ENCODE measurements around the gene GPR137B.
"Not testable (repeated sequence)": the region's sequence is repeated elsewhere in the genome, so short reads cannot be mapped to it uniquely, and the experiment has no call there.

GPR137B gene

GRCh38 chr1:236163463-236164153 lies 21.3 kb downstream of the GPR137B start:
- DNase-seq = no peak

DNA sequence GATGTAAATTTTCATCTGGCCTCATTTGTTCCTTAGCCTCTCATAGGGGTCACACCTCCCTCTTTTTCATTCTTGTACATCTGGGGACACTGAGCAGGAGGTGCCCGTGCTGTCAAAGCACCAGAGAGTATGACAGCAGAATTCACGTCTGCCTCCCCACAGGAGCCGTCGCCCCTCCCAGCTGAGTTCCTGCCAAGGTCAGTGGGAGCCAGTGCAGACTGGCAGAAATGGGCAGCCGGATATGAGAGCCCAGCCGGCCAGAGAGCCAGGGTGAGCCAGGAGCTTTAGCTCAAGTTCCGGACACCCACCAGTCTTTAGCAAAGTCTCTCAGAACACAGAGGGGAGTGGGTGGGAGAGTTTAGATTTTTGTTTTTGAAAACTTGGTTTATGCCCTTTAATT lies 21.9 kb downstream of the GPR137B start:
- no peak for DNase-seq

DNA sequence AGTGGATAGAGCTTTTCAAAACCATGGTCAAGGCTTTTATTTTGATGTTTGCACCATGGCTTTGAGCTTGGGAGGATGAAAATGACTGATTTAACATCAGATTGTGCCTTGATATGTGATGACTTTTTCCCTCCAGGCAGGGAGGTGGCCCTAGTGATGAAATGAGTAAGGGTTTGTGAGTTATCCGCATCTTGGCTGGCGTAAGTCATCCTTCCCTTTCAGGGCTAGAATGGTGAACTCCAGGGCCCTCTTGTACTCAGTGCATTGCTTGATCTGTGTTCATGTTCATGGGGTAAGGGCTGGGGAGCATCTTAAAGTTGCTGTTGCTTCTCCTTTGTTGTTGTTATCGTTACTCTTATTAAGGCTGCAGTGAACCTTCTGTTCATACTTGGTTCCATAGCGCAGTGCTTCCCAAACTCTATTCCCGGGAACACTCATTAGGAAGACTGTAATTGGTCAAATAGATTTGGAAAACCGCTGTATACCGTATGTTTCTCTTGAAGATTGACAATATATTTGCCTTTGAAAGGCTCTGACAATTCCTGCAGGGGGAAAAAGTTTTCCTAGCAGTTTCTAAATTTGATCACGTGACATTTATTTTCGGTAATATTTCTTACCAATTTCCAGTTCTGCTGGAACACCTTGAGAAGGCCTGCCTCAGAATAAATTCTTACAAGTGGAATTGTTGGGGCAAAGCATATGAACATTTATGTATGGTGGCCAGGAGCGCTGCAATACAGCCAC lies 23.1 kb downstream of the GPR137B start:
- DNase-seq = peak; percentile 27

DNA sequence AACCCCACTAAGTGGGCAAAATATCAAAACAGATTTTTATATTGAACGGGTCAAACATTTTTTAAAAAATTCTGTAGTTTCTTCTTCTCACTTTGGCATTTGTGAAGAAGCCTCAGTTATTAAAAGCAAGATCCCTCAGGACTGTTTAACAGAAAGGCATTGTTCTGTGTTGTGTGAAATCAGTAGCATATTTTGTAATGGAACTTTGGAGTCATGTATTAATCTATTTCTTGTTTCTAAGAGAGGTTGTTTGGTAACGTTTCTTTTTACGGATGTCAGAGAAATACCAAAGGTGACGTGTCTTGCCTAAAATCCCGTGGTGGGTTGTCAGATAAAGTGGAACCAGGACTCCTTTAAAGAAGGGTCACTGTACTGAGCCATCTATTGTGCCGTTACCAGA lies 23.7 kb downstream of the GPR137B start:
- DNase-seq = no peak

DNA sequence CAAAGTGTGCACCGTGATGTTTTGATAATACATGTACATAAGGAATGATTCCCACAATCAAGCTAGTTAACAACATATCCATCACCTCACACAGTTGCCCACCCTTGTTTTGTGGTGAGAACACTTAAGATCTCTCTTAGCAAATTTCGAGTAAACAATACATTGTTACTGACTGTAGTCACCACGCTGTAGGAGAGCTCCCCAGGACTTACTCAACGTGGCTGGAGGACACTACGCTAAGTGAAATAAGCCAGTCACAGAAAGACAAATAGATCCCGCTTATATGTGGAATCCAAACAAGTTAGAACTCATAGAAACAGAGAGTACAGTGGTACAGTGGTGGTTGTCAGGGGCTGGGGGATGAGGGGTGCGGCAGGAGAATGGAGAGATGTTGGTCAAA lies 24.8 kb downstream of the GPR137B start:
- no peak for DNase-seq

- no peak for DNase-seq
Measured at GRCh38 chr1:236167578-236167977, 25.2 kb downstream of the GPR137B start.

DNA sequence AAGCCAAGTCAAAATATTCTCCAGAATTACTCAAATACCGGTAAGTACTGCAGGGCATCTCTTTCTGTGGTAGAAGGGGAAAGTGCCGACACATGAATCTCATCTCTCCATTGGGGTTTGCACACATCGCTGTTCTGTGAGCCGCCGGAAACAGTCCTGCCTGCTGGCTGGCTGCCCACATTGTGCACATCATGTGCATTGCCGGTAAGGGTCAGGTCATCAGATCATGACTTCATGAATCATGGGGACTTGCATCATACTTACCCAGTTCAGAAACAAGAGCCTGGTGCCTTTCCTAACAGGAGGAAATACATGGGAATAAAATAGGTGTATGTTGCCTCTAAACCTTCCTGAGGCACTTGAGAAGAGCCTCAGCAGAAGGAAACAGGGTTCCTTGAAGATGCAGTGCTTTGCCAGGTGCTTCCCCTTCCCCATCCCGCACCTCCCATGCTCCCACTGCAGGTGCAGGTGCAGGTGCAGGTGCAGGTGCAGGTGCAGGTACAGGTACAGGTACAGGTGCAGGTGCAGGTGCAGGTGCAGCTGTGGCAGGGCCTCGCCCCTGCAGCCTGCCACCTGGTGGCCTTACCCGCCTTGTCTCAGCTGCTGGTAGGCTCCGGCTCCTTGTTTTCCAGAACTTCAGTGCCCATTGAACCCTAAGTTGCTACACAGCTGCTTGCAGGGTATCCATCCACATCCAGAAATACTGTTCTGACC lies 26.5 kb downstream of the GPR137B start:
- DNase-seq = peak; percentile 41

GRCh38 chr1:236172041-236172579 lies 29.8 kb downstream of the GPR137B start:
- no peak for DNase-seq

DNA sequence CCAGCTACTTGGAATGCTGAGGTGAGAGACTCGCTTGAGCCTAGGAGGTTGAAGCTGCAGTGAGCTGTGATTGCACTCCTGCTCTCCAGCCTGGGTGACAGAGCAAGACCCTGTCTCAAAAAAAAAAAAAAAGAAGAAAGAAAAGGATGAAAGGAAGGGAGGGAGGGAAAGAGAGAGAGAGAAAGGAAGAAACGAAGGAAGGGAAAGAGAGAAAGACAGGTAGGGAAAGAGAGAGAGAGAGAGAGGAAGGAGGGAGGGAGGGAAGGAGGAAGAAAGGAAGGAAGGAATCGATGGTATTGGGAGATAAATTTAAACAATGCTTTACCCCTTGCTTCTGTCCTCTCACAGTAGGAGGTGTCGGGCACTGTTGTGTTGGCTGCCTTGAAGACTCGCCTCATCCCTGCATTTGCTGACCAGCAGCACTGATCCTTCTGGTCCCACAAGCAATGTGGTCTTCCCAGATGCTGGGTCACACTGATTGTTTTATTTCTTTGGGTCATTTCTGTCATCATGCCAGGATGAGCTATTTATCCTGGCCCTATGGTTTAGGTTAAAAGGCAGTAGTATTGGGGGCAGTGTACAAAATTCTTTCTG lies 30.9 kb downstream of the GPR137B start:
- DNase-seq = no peak

GRCh38 chr1:236175642-236176336 lies 33.5 kb downstream of the GPR137B start:
- DNase-seq = no peak

- no peak for DNase-seq
Measured at GRCh38 chr1:236176337-236177336, 34.3 kb downstream of the GPR137B start.

GRCh38 chr1:236179634-236180033 lies 37.3 kb downstream of the GPR137B start:
- no peak for DNase-seq

- DNase-seq = no peak
Measured at GRCh38 chr1:236181059-236181458, 38.7 kb downstream of the GPR137B start.

- no peak for DNase-seq
Measured at GRCh38 chr1:236185687-236186086, 43.3 kb downstream of the GPR137B start.

- not testable (repeated sequence) for DNase-seq
Measured at GRCh38 chr1:236186471-236186870, 44.1 kb downstream of the GPR137B start.

DNA sequence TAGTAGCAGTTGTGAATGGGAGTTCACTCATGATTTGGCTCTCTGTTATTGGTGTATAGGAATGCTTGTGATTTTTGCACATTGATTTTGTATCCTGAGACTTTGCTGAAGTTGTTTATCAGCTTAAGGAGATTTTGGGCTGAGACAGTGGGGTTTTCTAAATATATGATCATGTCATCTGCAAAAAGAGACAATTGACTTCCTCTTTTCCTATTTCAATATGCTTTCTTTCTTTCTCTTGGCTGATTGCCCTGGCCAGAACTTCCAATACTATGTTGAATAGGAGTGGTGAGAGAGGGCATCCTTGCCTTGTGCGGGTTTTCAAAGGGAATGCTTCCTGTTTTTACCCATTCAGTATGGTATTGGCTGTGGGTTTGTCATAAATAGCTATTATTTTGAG lies 45.7 kb downstream of the GPR137B start:
- DNase-seq = not testable (repeated sequence)

DNA sequence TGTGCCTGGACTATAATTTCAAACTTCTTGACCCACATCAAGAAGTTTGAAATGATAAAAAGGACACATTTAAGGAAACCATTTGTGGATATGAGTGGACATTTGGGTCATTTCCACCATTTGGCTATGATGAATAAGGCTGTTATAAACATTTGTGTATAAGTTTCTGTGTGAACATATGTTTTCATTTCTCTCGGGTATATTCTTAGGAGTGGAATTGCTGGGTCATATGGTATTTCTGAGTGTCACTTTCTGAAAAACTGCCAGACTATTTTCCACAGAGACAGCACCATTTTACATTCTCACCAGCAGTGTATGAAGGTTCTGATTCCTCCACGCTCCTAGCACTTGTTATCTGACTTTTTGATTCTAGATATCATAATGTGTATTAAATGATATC lies 50.8 kb downstream of the GPR137B start:
- DNase-seq = no peak

DNA sequence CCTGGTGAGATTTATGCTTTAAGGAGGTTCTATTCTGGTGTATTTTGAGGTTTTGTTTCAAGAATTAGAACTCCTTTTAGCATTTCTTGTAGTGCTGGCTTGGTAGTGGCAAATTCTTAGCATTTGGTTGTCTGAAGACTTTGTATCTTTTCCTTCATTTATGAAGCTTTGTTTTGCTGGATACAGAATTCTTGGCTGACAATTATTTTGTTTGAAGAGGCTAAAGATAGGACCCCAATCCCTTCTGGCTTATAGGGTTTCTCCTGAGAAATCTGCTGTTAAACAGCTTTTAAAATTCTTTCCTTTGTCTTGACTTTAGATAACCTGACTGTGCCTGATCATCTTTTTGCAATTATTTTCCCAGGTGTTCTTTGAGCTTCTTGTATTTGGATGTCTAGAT lies 58.6 kb downstream of the GPR137B start:
- DNase-seq = no peak

- no peak for DNase-seq
Measured at GRCh38 chr1:236201786-236202185, 59.4 kb downstream of the GPR137B start.

DNA sequence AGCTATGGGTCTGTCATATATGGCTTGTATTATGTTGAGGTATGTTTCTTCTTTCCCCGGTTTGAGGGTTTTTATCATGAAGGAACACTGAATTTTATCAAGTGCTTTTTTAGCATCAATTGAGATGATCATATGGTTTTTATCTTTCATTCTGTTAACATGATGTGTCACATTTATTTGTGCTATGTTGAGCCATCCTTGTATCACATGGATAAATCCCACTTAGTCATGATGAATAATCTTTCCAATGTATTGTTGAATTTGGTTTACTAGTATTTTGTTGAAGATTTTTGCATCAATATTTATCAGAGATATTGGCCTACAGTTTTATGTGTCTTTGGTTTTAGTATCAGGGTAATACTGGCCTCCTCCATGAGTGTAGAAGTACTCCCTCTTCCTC lies 61.7 kb downstream of the GPR137B start:
- DNase-seq = no peak

GRCh38 chr1:236204656-236205055 lies 62.3 kb downstream of the GPR137B start:
- DNase-seq = no peak
